Activated naive CD4-positive, alpha-beta T cell treated with anti-CD3 and anti-CD28 coated beads, Interleukin-2, amount 50 U/mL, for 24 hours (primary cell): ENCODE results near the gene SMIM1.

Experiments used
- H3K27ac Mint-ChIP-seq: one replicate; pipeline ENCODE4 v1.8.0; 2021; ENCODE audit warnings: mild to moderate bottlenecking, mixed read lengths
- H3K27me3 Mint-ChIP-seq: one replicate; pipeline ENCODE4 v1.8.0; 2021; ENCODE audit warnings: mixed read lengths
- H3K36me3 Mint-ChIP-seq: one replicate; pipeline ENCODE4 v1.8.0; 2021; ENCODE audit warnings: mixed read lengths
- H3K4me1 Mint-ChIP-seq: one replicate; pipeline ENCODE4 v1.8.0; 2021; ENCODE audit warnings: mixed read lengths
- H3K4me3 Mint-ChIP-seq: one replicate; pipeline ENCODE4 v1.8.0; 2021; ENCODE audit warnings: mild to moderate bottlenecking, mixed read lengths
- H3K9me3 Mint-ChIP-seq: one replicate; pipeline ENCODE4 v1.8.0; 2021; ENCODE audit warnings: mixed read lengths

SMIM1 gene

DNA sequence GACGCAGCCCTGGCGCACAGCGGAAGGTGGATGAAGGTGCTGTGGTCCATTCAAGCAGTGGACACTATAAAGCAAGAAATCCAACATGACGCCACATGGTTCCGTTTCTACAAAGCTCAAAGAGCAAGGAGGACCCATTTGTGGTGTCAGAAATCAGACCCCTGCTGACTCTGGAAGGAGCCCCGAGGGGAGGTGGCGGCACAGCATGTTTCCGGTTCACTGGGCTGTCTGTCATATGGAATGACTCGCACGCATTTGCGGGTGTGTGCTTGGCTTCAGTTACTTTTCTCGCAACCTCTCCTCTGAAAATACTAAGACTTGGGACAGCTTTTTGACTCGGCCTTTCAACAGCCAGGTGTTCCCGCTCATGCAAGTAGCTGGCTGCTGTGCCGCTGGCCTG, 52.8 kb downstream of the SMIM1 start:
- peaks cover 8% of the 10 kb centered on the region for H3K36me3 Mint-ChIP-seq
- H3K4me3 Mint-ChIP-seq, result no peak overlapping the region
- H3K4me1 Mint-ChIP-seq, result no peaks in the 10 kb centered on the region
- no peaks in the 10 kb centered on the region for H3K27me3 Mint-ChIP-seq
- H3K27ac Mint-ChIP-seq, result no peak overlapping the region
- H3K9me3 Mint-ChIP-seq, result no peaks in the 10 kb centered on the region
